ENCODE measurements around the gene NEURL1B.

DNA sequence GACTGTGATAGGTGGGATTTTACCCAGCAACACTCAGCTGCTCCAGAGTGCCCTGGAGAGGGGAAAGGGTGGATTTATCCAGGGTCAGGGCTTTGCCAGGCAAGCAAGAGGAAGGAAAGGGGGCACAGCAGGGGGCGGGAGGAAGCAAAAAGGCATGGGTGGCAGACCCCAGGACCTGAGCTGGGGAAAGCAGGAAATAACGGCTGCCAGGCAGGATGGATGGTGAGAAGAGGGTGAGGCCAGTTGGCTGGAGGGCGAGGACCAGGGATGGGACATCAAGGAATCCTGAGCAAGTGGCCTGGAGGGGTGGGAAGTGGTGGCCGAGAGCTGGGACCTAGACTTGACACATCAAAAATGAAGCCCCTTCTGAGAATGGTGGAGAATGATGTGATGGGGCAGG, 65.7 kb downstream of the NEURL1B start:
- TF ChIP-seq, protein P1, sequence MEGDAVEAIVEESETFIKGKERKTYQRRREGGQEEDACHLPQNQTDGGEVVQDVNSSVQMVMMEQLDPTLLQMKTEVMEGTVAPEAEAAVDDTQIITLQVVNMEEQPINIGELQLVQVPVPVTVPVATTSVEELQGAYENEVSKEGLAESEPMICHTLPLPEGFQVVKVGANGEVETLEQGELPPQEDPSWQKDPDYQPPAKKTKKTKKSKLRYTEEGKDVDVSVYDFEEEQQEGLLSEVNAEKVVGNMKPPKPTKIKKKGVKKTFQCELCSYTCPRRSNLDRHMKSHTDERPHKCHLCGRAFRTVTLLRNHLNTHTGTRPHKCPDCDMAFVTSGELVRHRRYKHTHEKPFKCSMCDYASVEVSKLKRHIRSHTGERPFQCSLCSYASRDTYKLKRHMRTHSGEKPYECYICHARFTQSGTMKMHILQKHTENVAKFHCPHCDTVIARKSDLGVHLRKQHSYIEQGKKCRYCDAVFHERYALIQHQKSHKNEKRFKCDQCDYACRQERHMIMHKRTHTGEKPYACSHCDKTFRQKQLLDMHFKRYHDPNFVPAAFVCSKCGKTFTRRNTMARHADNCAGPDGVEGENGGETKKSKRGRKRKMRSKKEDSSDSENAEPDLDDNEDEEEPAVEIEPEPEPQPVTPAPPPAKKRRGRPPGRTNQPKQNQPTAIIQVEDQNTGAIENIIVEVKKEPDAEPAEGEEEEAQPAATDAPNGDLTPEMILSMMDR (IDR thresholded peaks at IDR 0.05) = no peak
- no peak for TF ChIP-seq POLR2A (IDR thresholded peaks at IDR 0.05)

All from right lobe of liver (tissue), 4 donors.